HCT116 (cell line): ENCODE measurements around the gene ITGB7. TPM values are rescaled to one million over a fixed set of nuclear protein-coding genes. Genes with fewer than 3 reads are reported as not detected.

ENCODE experiments used
- ATAC-seq: fragments of 200-7000 bp; cut with Tn5 transposase; 2 replicates; pipeline ENCODE4 v1.9.1; 2020; ENCODE audit warnings: mild to moderate bottlenecking, moderate library complexity
- BruUV-seq: library from RNA; stranded (reverse); fragments of 400-500 nt; replicated peaks from 2 replicates; lab custom pipeline; 2021; lab: Mats Ljungman, UMichigan
- CTCF ChIA-PET: fragments of 300-600 bp; sonication (Branson Sonifier 250); formaldehyde crosslinking; loops from one replicate; lab custom pipeline; 2021; ENCODE audit warnings: antibody characterized with exemption; lab: Charles Lee
- POLR2A ChIA-PET: fragments of 300-600, 350-600 bp; sonication (Branson Sonifier 250); formaldehyde crosslinking; loops from one replicate; lab custom pipeline; 2021; ENCODE audit warnings: antibody characterized with exemption; lab: Charles Lee
- RAD21 ChIA-PET, 2 experiments: fragments of 300-600 bp; sonication (Branson Sonifier 250); formaldehyde crosslinking; loops; one replicate each; lab custom pipeline; 2023; ENCODE audit warnings: low total read pairs in 2 of 2; ENCODE audit not compliant: uncharacterized antibody in 2 of 2, unreplicated experiment in 2 of 2, low non-redundant PET in 1 of 2; lab: Charles Lee
- DNase-seq: peaks from one replicate; pipeline ENCODE4 v3.0.0-alpha.2; 2010; ENCODE audit warnings: low read depth, low spot score
- H2AFZ ChIP-seq: fragments of 200-600 bp; shearing (Covaris generic), sonication (generic); 2 replicates; pipeline ENCODE4 v1.6.1; 2017; ENCODE audit warnings: low read depth, mixed run types, mixed read lengths, antibody characterized with exemption, low read length; ENCODE audit not compliant: poor library complexity, severe bottlenecking
- H3K27ac ChIP-seq: 2 replicates; pipeline ENCODE4 v1.5.1; 2012; ENCODE audit warnings: low read depth, low read length
- H3K27me3 ChIP-seq: fragments of 200-600 bp; sonication (generic); 2 replicates; pipeline ENCODE4 v1.6.1; 2016; ENCODE audit warnings: mixed run types, low read length, mixed read lengths; ENCODE audit not compliant: insufficient read depth
- H3K36me3 ChIP-seq, 2 experiments: fragments of 200-500 bp in 1 of 2; fragments of 200-600 bp in 1 of 2; sonication (Bioruptor generic) in 1 of 2; sonication (generic) in 1 of 2; 2 replicates each; pipeline versions ENCODE4 v1.5.1 to v1.6.1; 2014 to 2016; ENCODE audit warnings: low read length in 2 of 2, inconsistent platforms in 1 of 2, mixed read lengths in 1 of 2, mixed run types in 1 of 2; ENCODE audit not compliant: insufficient read depth in 2 of 2, control insufficient read depth in 1 of 2
- H3K4me1 ChIP-seq, 2 experiments: fragments of 200-600 bp in 1 of 2; sonication (generic) in 1 of 2; 2 replicates each; pipeline versions ENCODE4 v1.5.1 to v1.6.1; 2012 to 2017; ENCODE audit warnings: low read length in 2 of 2, inconsistent platforms in 1 of 2, mild to moderate bottlenecking in 1 of 2, mixed read lengths in 1 of 2, mixed run types in 1 of 2, moderate library complexity in 1 of 2; ENCODE audit not compliant: insufficient read depth in 2 of 2, control insufficient read depth in 1 of 2
- H3K4me2 ChIP-seq: fragments of 200-600 bp; sonication (generic); 2 replicates; pipeline ENCODE4 v1.6.1; 2017; ENCODE audit warnings: mixed run types, low read length, mixed read lengths
- H3K4me3 ChIP-seq, 2 experiments: fragments of 200-600 bp in 1 of 2; sonication (generic) in 1 of 2; replicated peaks in 1 of 2; 2 replicates each; pipeline ENCODE4 v1.5.1; 2011 to 2016; ENCODE audit warnings: low read length in 2 of 2, control low read depth in 1 of 2, low read depth in 1 of 2, mild to moderate bottlenecking in 1 of 2, mixed read lengths in 1 of 2, mixed run types in 1 of 2
- H3K79me2 ChIP-seq: fragments of 200-600 bp; sonication (generic); 2 replicates; pipeline ENCODE4 v1.6.1; 2017; ENCODE audit warnings: mild to moderate bottlenecking, mixed run types, low read length, moderate library complexity, mixed read lengths; ENCODE audit not compliant: insufficient read depth
- H3K9ac ChIP-seq: fragments of 200-600 bp; sonication (generic); 2 replicates; pipeline ENCODE4 v1.6.1; 2016; ENCODE audit warnings: low read length, mixed read lengths
- H3K9me2 ChIP-seq: fragments of 200-600 bp; sonication (generic), shearing (Covaris generic); 2 replicates; pipeline ENCODE4 v1.6.1; 2017; ENCODE audit warnings: mixed run types, mild to moderate bottlenecking, moderate library complexity; ENCODE audit not compliant: insufficient read depth
- H3K9me3 ChIP-seq, 2 experiments: fragments of 200-500 bp in 1 of 2; fragments of 200-600 bp in 1 of 2; sonication (Bioruptor generic) in 1 of 2; sonication (generic) in 1 of 2; 2 replicates each; pipeline ENCODE4 v1.6.1; 2014 to 2017; ENCODE audit warnings: low read length in 2 of 2, mixed read lengths in 2 of 2, inconsistent platforms in 1 of 2, low read depth in 1 of 2, mild to moderate bottlenecking in 1 of 2, mixed run types in 1 of 2, moderate library complexity in 1 of 2; ENCODE audit not compliant: control insufficient read depth in 1 of 2, insufficient read depth in 1 of 2
- H4K20me1 ChIP-seq: fragments of 200-600 bp; sonication (generic), shearing (Covaris generic); 2 replicates; pipeline ENCODE4 v1.6.1; 2017; ENCODE audit warnings: mixed run types, mild to moderate bottlenecking, moderate library complexity; ENCODE audit not compliant: insufficient read depth
- ATF3 ChIP-seq: IDR thresholded peaks from 2 replicates; pipeline ENCODE4 v1.6.1; 2012
- CBX3 ChIP-seq: IDR thresholded peaks from 2 replicates; pipeline ENCODE4 v1.6.1; 2012; ENCODE audit warnings: low read depth
- EGR1 ChIP-seq: IDR thresholded peaks from 2 replicates; pipeline ENCODE4 v1.6.1; 2012; ENCODE audit warnings: low read depth
- ELF1 ChIP-seq: IDR thresholded peaks from 2 replicates; pipeline ENCODE4 v1.6.1; 2012; ENCODE audit warnings: low read depth, borderline replicate concordance
- EZH2 ChIP-seq: fragments of 200-600 bp; sonication (generic); IDR thresholded peaks from 2 replicates; pipeline ENCODE4 v1.6.1; 2017; ENCODE audit warnings: antibody characterized with exemption, mixed run types
- EZH2phosphoT487 ChIP-seq: fragments of 200-600 bp; IDR thresholded peaks from 2 replicates; pipeline ENCODE4 v1.6.1; 2018; ENCODE audit warnings: antibody characterized with exemption, borderline replicate concordance
- JUND ChIP-seq: IDR thresholded peaks from 2 replicates; pipeline ENCODE4 v1.6.1; 2012
- MAX ChIP-seq: IDR thresholded peaks from 2 replicates; pipeline ENCODE4 v1.6.1; 2012
- POLR2A ChIP-seq: IDR thresholded peaks from 2 replicates; pipeline ENCODE4 v1.7.0; 2011; ENCODE audit warnings: borderline replicate concordance; ENCODE audit not compliant: insufficient read depth, insufficient read length; ENCODE audit errors: extremely low read depth
- RAD21 ChIP-seq: IDR thresholded peaks from 2 replicates; pipeline ENCODE4 v1.6.1; 2012; ENCODE audit warnings: low read depth, mild to moderate bottlenecking
- SP1 ChIP-seq: IDR thresholded peaks from 2 replicates; pipeline ENCODE4 v1.6.1; 2012; ENCODE audit warnings: low read depth
- SRF ChIP-seq: IDR thresholded peaks from 2 replicates; pipeline ENCODE4 v1.6.1; 2012; ENCODE audit warnings: low read depth
- YY1 ChIP-seq: IDR thresholded peaks from 2 replicates; pipeline ENCODE4 v1.6.1; 2011; ENCODE audit warnings: low read length, low read depth, moderate library complexity, mild to moderate bottlenecking; ENCODE audit not compliant: insufficient replicate concordance; ENCODE audit errors: extremely low read depth
- intact Hi-C: fragments of 100-400 bp; cut with micrococcal nuclease; formaldehyde crosslinking; loops from 2 replicates; pipeline ENCODE4 v1.10.0; 2022
- total RNA-seq: library from RNA; stranded (reverse); gene quantifications from one replicate; pipeline ENCODE4 v1.2.1, GENCODE V29; 2021; ENCODE audit not compliant: unreplicated experiment

ITGB7 gene
- total RNA-seq, 1 experiment from 2014 or later, result 1.9 TPM

- TF ChIP-seq CBX3, result no peak
- TF ChIP-seq EZH2, result no peak
- no peak for TF ChIP-seq POLR2A
- no peak for TF ChIP-seq JUND
- no peak for TF ChIP-seq YY1
These were observed 38.2 kb upstream of the ITGB7 start (continued) for GRCh38 chr12:53245286-53245685.

- CTCF ChIA-PET, result no interaction called here
- H4K20me1 ChIP-seq, result no peaks in the 10 kb centered on the region
These were observed 37.3 kb upstream of the ITGB7 start for GRCh38 chr12:53244337-53244736.

More at GRCh38 chr12:53244337-53244736, 37.3 kb upstream of the ITGB7 start:
- H3K9me2 ChIP-seq, result no peaks in the 10 kb centered on the region
- no TSS peak for BruUV-seq
- H3K4me2 ChIP-seq, result no peak overlapping the region
- ATAC-seq (no peak), DNase-seq (no peak)
- RAD21 ChIA-PET, result no interaction called here
- no peaks in the 10 kb centered on the region for H3K9me3 ChIP-seq
- H3K27ac ChIP-seq, result no peak overlapping the region
- TF ChIP-seq JUND (no peak), SP1 (no peak), ELF1 (no peak), YY1 (no peak), EGR1 (no peak), MAX (no peak), ATF3 (no peak), RAD21 (no peak), EZH2phosphoT487 (no peak), SRF (no peak)
- TF ChIP-seq, all 23 proteins: peak for 0
- Histone ChIP-seq H3K36me3 (no peaks in the 10 kb centered on the region), H3K79me2 (no peaks in the 10 kb centered on the region), H3K27me3 (peaks cover 3% of the 10 kb centered on the region; the same call in 1 of the 2 replicates), H2AFZ (no peak overlapping the region), H3K4me3 (no peak overlapping the region), H3K9ac (no peak overlapping the region), H3K4me1 (no peaks in the 10 kb centered on the region)
- intact Hi-C loops, result no loop called here
- POLR2A ChIA-PET, result no interaction called here
